ENCODE measurements around the gene CCL16.
"Not testable (repeated sequence)": the region's sequence is repeated elsewhere in the genome, so short reads cannot be mapped to it uniquely, and the experiment has no call there.

Gene CCL16, protein sequence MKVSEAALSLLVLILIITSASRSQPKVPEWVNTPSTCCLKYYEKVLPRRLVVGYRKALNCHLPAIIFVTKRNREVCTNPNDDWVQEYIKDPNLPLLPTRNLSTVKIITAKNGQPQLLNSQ

GRCh38 chr17:35981246-35981645 is at the start of gene CCL16:
Gene CCL16 (minus strand): TSS chr17:35981497. CDS start chr17:35981420, 77 bp downstream.
- DNase-seq, result no peak

DNA sequence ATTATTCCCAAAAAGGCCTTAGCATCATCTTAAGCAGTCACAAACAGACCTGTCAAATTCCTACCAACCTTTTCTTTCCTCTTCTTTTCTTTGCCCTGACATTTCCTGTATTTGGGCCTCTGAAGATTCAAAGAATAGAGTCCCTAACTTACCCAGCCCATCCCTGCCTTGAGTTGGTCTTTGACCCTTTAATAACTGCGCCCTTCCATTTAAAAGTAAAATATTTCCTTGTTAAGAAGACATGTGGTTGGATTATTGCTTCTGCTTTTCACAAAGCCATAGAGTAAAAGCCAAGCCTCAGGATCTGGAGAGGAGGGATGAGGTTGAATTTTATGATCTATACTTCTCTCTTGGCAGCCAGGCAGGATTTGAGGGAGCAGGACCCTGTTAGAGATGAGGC is 49.7 kb upstream of the CCL16 start:
- no peak for DNase-seq

DNA sequence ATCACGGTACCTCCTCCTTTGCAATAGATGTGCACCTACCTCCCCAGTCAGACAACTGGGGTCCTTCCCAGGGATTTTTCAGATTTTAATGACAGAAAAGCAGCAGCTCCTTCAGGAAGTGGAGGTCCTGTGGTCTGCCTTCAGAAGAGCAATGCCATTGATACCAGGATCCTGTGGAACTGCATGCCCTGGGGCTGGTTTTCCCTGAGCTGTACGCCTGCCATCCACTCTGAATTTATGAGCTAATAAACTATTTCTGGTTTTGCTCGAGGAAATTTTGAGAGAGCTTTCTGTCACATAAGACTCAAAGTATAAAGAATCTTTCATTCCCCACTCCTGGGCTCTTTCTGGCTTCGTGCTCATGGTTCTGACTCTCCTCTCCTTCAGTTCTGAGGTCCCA is 46.5 kb upstream of the CCL16 start:
- no peak for DNase-seq

DNA sequence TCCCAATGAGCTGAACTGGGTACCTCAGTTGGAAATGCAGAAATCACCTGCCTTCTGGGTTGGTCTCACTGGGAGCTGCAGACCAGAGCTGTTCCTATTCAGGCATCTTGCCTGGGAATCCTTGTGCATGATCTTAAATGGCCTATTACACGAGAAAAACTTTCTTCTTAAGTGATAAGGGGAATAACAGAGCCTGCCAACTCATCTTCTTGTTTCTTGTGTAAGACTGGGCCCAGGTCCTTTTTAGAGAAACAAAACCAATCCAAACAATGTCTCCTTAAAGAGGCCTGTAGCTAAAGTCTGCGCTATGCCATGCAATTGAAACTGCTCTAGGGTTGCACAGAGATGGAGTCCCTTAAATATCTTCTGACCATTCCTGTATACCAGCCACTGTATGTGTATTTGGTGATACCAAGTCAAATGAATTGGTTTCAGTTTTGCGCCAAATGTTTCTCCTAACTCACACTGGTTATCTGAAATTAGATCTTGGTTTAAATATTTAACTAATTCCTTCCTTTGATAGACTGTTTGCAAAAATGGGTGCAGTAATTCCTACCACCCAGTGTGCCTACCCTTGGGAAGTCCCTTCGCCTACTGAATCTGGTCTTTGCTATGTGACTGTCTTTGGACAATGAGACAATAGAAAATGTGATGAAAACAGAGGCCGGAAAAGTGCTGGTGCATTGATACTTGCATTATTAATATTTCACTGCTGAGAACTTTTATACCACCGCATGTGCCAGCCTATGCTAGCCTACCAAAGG is 43.0 kb upstream of the CCL16 start:
- DNase-seq, result no peak

DNA sequence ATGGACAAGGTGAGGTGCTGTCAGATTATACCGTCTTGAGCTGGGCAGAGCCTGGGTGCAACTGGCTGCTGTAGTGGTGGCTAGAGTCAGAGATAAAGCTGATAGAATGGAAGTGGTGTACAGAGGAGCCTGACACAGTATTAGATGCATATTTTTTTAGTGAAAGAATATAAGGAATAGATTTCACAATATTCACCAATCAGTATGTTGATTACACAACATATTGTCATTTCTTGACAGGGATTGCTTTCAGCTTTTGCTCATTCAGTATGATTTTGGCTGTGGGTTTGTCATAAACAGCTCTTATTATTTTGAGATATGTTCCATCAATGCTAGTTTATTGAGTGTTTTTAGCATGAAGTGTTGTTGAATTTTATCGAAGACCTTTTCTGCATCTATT is 38.1 kb upstream of the CCL16 start:
- no peak for DNase-seq

GRCh38 chr17:36017799-36018198 is 36.5 kb upstream of the CCL16 start, which contains the start of gene CCL23:
Gene CCL23 (minus strand): TSS chr17:36017972. CDS start chr17:36017897, 75 bp downstream.
- no peak for DNase-seq

GRCh38 chr17:36016555-36016954 is 35.3 kb upstream of the CCL16 start:
- DNase-seq, result no peak

DNA sequence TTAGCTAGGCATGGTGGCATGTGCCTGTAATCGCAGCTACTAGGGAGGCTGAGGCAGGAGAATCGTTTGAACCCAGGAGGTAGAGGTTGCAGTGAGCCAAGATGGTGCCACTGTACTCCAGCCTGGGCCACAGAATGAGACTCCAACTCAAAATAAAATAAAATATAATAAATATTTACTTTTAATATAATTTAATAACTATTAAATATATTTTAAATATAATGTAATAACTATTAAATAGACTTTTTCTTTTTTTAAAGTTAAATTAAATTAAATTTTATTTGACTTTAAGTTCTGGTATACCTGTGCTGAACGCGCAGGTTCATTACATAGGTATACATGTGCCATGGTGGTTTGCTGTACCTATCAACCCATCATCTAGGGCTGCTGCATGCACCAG is 34.6 kb upstream of the CCL16 start:
- not testable (repeated sequence) for DNase-seq

- no peak for DNase-seq
These were observed 33.6 kb upstream of the CCL16 start for GRCh38 chr17:36014946-36015345.

- no peak for DNase-seq
These were observed 29.9 kb upstream of the CCL16 start for GRCh38 chr17:36011201-36011600.

GRCh38 chr17:36008998-36009665 is 27.8 kb upstream of the CCL16 start:
- no peak for DNase-seq

- no peak for DNase-seq
These were observed 23.4 kb upstream of the CCL16 start for GRCh38 chr17:36004594-36005108.

DNA sequence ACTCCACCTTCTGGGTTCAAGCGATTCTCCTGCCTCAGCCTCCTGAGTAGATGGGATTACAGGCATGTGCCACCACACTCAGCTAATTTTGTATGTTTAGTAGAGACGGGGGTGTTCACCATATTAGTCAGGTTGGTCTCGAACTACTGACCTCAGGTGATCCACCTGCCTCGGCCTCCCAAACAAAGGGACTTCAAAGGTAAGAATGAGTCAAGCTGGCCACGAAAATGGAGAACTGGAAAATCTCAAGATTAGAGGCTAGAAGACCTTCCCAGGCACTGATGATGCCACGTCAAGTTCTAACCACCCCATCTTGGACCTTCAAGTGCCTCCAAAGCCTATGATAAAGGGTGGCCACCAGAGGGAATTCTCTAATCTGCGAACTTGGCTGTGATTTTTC is 21.3 kb upstream of the CCL16 start:
- DNase-seq, result no peak

- no peak for DNase-seq
These were observed 20.7 kb upstream of the CCL16 start for GRCh38 chr17:36001862-36002603.

GRCh38 chr17:36001110-36001771 is 19.9 kb upstream of the CCL16 start, which contains the start of gene CCL15:
Gene CCL15 (minus strand): TSS chr17:36001553. CDS start chr17:36001492, 61 bp downstream.
- DNase-seq, result no peak

GRCh38 chr17:36000732-36001109 is 19.4 kb upstream of the CCL16 start:
- DNase-seq, result no peak

DNA sequence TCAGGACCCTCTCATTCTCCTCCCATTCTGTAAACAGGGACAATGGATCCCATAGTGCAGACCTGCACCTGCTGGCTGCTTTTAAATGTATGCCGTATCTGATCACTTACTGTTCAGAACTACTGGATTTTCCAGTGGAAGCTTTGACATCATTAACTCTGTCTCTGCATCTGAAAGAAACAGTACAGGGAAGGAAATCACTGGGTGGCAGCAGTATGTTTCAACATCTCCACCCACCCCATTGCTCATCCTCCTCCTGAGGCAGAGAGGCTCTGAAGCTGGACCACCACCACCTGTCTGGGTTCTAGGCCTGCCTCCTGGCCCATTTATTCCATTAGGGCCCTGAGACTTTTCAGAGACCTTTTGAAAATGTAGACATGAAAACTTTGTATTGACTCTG is 17.5 kb upstream of the CCL16 start:
- no peak for DNase-seq

DNA sequence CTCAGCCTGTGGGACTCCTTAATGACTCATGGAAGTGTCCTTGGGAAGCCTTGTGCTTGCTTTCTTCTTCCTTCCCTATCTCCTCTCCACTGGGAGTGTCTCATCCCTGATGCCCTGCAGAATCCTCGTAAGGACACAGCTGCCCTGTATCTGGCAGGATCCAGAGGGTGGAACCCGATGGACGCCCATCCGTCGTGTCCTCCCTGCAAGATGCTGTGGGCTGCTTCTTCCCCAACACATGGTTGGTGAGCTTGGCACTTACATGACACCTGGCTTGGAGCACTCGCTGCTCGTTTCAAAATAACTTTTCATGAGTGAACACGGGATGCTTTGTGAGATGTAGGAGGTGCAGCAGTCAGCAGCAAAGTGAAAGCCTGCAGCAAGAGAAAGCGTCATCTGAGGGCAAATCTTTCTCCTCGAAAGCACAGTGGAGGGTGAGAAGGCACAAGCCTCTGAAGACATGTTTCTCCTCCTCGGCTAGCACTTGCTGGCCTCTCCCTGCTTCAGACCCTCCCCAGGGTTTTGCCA is 16.8 kb upstream of the CCL16 start:
- no peak for DNase-seq

DNA sequence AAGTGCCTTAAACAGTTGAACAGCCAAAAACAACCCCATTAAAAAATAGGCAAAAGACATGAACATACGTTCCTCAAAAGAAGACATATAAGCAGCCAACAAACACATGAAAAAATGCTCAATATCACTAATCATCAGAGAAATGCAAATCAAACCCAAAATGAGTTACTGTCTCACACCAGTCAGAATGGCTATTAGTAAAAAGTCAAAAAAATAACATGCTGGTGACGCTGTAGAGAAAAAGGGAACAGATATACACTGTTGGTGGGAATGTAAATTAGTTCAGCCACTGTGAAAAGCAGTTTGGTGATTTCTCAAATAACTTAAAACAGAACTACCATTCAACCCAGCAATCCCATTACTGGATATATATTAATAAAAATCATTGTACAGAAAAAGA is 14.0 kb upstream of the CCL16 start:
- not testable (repeated sequence) for DNase-seq

- DNase-seq, result no peak
These were observed 9.8 kb upstream of the CCL16 start for GRCh38 chr17:35991075-35991474.

GRCh38 chr17:35988164-35988563 is 6.9 kb upstream of the CCL16 start:
- DNase-seq, result no peak

DNA sequence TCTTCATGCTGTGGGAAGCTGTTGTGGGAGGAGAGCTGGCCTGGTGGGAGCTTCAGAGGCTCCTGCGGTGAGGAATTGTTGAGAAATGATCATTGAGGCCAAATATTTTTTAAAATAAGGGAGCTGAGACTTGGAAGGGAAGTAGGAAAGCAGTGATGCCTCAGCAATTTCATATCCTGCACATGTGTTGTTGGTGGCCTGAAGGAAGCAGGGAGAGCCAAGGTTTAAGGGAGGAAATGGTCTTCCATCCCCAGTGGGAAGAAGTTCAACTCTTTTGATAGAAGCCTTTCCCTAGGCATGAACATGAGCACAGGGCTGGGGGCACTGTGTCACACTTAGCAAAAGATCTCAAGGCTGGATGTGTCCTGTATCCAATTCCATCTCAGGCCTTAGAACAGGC is 5.3 kb upstream of the CCL16 start, which contains the start of gene CCL14:
CCL14 (minus strand) TSS at position 87 of the 400 bp plus-strand sequence; CDS start at position 7, 80 bp downstream.
- no peak for DNase-seq

Measured in CD4-positive, alpha-beta T cell treated with Interleukin-12 subunit alpha and Interleukin-12 subunit beta, for 1 hour (primary cell).